H1 (cell line): ENCODE data around the gene HOMER1. TPM values are rescaled to one million over a fixed set of nuclear protein-coding genes. Genes with fewer than 3 reads are reported as not detected.

ENCODE experiments used
- CTCF ChIP-seq, 3 experiments: IDR thresholded peaks; 1 replicate in 2 of 3; 2 replicates in 1 of 3; pipeline versions ENCODE4 v1.5.1 to v1.6.1; 2011; ENCODE audit warnings: low read length in 3 of 3, mild to moderate bottlenecking in 3 of 3, inconsistent platforms in 2 of 3, low read depth in 1 of 3, moderate library complexity in 1 of 3; ENCODE audit not compliant: insufficient read depth in 1 of 3; ENCODE audit errors: control extremely low read depth in 1 of 3
- E2F6 ChIP-seq: IDR thresholded peaks from 2 replicates; pipeline ENCODE4 v1.6.1; 2012; ENCODE audit warnings: inconsistent platforms
- PHF8 ChIP-seq: fragments of 200-600 bp; sonication (generic); conservative IDR thresholded peaks from 2 replicates; pipeline ENCODE4 v1.7.1; 2012; ENCODE audit warnings: low read depth, mild to moderate bottlenecking, inconsistent platforms, low read length, moderate library complexity
- RAD21 ChIP-seq, 2 experiments: IDR thresholded peaks in 1 of 2; conservative IDR thresholded peaks in 1 of 2; 2 replicates each; pipeline ENCODE4 v1.6.1; 2011; ENCODE audit warnings: low read depth in 2 of 2, low read length in 2 of 2, improper control_type of control experiment in 1 of 2, inconsistent platforms in 1 of 2, mild to moderate bottlenecking in 1 of 2, moderate library complexity in 1 of 2
- RBBP5 ChIP-seq: IDR thresholded peaks from 2 replicates; pipeline ENCODE4 v1.7.1; 2012; ENCODE audit warnings: low read depth, mild to moderate bottlenecking, inconsistent platforms, low read length, moderate library complexity, borderline replicate concordance
- SP2 ChIP-seq: IDR thresholded peaks from 2 replicates; pipeline ENCODE4 v1.6.1; 2012; ENCODE audit warnings: mild to moderate bottlenecking, low read length, inconsistent platforms
- SRF ChIP-seq: IDR thresholded peaks from 2 replicates; pipeline ENCODE4 v1.6.1; 2011; ENCODE audit warnings: mild to moderate bottlenecking, low read depth, low read length, moderate library complexity
- TEAD4 ChIP-seq: IDR thresholded peaks from 2 replicates; pipeline ENCODE4 v1.6.1; 2012; ENCODE audit warnings: low read depth, low read length, inconsistent platforms, mixed read lengths
- polyA plus RNA-seq, 7 experiments: library from polyadenylated mRNA; depleted of rRNA in 3 of 7; stranded (reverse) in 5 of 7; unstranded in 2 of 7; fragments of >200 nt in 5 of 7; fragments of 200-250 nt in 2 of 7; gene quantifications; 1 replicate in 5 of 7; 2 replicates in 1 of 7; 4 replicates in 1 of 7; pipeline versions ENCODE4 v1.2.1 to v1.2.3, GENCODE V29; 2011 to 2013; ENCODE audit warnings: missing spikeins in 2 of 7, mixed read lengths in 2 of 7
- total RNA-seq: library from RNA; stranded (reverse); fragmentation: NEBNext Ultra II Directional; extraction: Animal tissue kit (Norgen Biotek cat#: 25700); gene quantifications from 2 replicates; pipeline ENCODE4 v1.2.1, GENCODE V29; 2021

Gene HOMER1
- total and polyA plus RNA-seq, 2 of the 8 experiments (the other 6 are each of a cell fraction or from before 2014, with no cell fraction given) = 6.4 to 57.9 TPM

DNA sequence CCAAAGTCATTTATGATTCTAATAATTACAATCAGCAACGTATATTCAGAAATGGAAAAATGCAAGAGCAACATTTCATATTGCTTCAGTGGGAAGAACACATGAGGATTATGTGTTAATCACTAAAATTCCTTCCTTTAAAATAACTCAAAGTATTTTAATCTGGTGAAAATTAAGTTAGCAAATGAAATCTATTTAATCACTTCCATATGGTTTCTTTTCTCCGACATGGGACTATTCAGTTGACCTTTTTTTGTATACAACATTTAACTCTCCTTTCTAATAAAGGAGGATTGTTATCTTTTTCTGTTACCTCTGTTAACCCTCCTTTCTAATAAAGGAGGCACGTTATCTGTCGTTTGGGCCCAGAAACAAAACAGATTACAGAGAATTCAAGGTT, 59.9 kb downstream of the HOMER1 start (continued):
- no peak for TF ChIP-seq RBBP5
- no peak for TF ChIP-seq E2F6
- no peak for TF ChIP-seq SRF
- TF ChIP-seq CTCF (IDR thresholded peaks at IDR 0.05; ENCODE audit: control extremely low read depth in 1 of 3, insufficient read depth in 1 of 3, low read depth in 1 of 3, low read length in 3 of 3) = no peak
- TF ChIP-seq RAD21 (IDR thresholded peaks at IDR 0.05 in 1 of 2, conservative IDR thresholded peaks at IDR 0.05 in 1 of 2; ENCODE audit: low read depth in 2 of 2, low read length in 2 of 2) = no peak
- no peak for TF ChIP-seq TEAD4
- TF ChIP-seq SP2 = no peak
- no peak for TF ChIP-seq PHF8
